Heart right ventricle (tissue), 16 donors: Measurements from ENCODE around the gene SMYD3. TPM values are rescaled to one million over a fixed set of nuclear protein-coding genes. Genes with fewer than 3 reads are reported as not detected.

ENCODE experiments used
- ATAC-seq, 8 donors: fragments of 200-7000 bp; cut with Tn5 transposase; one replicate each; pipeline ENCODE4 v1.9.1; 2020; ENCODE audit warnings: mild to moderate bottlenecking in 8 of 8, moderate library complexity in 8 of 8, moderate number of reproducible peaks in 1 of 8
- DNase-seq, 2 donors: peaks; one replicate each; pipeline ENCODE4 v3.0.0-alpha.2; 2020
- H3K27ac ChIP-seq, 10 donors: fragments of 200-600 bp; sonication (generic) in 2 of 10; one replicate each; pipeline versions ENCODE4 v1.5.0 to v1.8.0; 2020 to 2022; ENCODE audit warnings: mild to moderate bottlenecking in 3 of 10
- H3K27me3 ChIP-seq, 7 donors: fragments of 200-600 bp; one replicate each; pipeline ENCODE4 v1.8.0; 2021 to 2022; ENCODE audit warnings: mild to moderate bottlenecking in 2 of 7
- H3K36me3 ChIP-seq, 9 donors: fragments of 200-600 bp; sonication (generic) in 1 of 9; one replicate each; pipeline versions ENCODE4 v1.5.0 to v1.8.0; 2020 to 2022; ENCODE audit warnings: mild to moderate bottlenecking in 2 of 9
- H3K4me1 ChIP-seq, 9 donors: fragments of 200-600 bp; sonication (generic) in 1 of 9; one replicate each; pipeline versions ENCODE4 v1.5.0 to v1.8.0; 2020 to 2022; ENCODE audit warnings: mild to moderate bottlenecking in 4 of 9
- H3K4me3 ChIP-seq, 10 donors: fragments of 200-600 bp; sonication (generic) in 2 of 10; one replicate each; pipeline versions ENCODE4 v1.5.0 to v1.8.0; 2020 to 2022; ENCODE audit warnings: mild to moderate bottlenecking in 7 of 10, moderate library complexity in 2 of 10
- H3K9me3 ChIP-seq, 11 donors: fragments of 200-600 bp in 10 of 11; sonication (generic) in 2 of 11; one replicate each; pipeline versions ENCODE4 v1.5.0 to v1.8.0; 2013 to 2022; ENCODE audit warnings: mild to moderate bottlenecking in 2 of 11, control low read depth in 1 of 11, moderate library complexity in 1 of 11
- WGBS, 2 donors: extraction: QIAGEN DNeasy Blood & Tissue Kit; methylation state at CpG; one replicate each; pipeline ENCODE4 v1.1.7; 2013; ENCODE audit warnings: inconsistent platforms in 1 of 2; 5-methylcytosine and 5-hydroxymethylcytosine counted together
- intact Hi-C, 10 donors: fragments of 100-400 bp; cut with DNase I; formaldehyde crosslinking; loops; one replicate each; pipeline versions ENCODE4 v1.11.1 to v1.14.2; 2022
- polyA plus RNA-seq, 2 donors: library from polyadenylated mRNA; stranded (reverse); fragments of 200-250 nt; gene quantifications; one replicate each; pipeline ENCODE4 v1.2.3, GENCODE V29; 2013
- total RNA-seq, 10 donors: library from RNA; stranded (reverse); fragmentation: NEBNext Ultra II Directional in 3 of 10; extraction: Animal tissue kit (Norgen Biotek cat#: 25700) in 3 of 10; gene quantifications; one replicate each; pipeline versions ENCODE4 v1.2.1 to v1.2.4, GENCODE V29; 2021 to 2023
- TF ChIP-seq, protein P1 (sequence below), 9 donors: fragments of 200-600 bp; sonication (generic) in 2 of 9; IDR thresholded peaks; one replicate each; pipeline versions ENCODE4 v1.5.0 to v1.8.0; 2021 to 2022; ENCODE audit warnings: antibody characterized with exemption in 9 of 9, mild to moderate bottlenecking in 5 of 9, moderate library complexity in 1 of 9
- donor health status: Arrhythmogenic right ventricular cardiomyopathy.
- donor health status: ischemic (EF 13 %, LVEDD 7.1; RV severe dilation, severe dysfunction).
- donor health status: healthy with polysubstance abuse.
- donor health status: DM: no; HTN: yes; CAD: no.
- donor health status: DM: no; HTN: no; CAD: no.
- donor health status: ischemic (EF 25% LVEDD 6.9; RV normal size, moderate dysfunction).
- donor health status: ischemic (EF 25% LVEDD 5.7; RV mildly dilated, moderate dysfunction).
- donor health status: healthy.
- donor health status: DM: yes; HTN: yes; CAD: no.
- donor health status: Ischemic cardiomyopathy.
- donor health status: ischemic (EF 35%, LVEDD 5.7; RV mildly dilated, moderate dysfunction).
- donor health status: nonischemic (EF 11% LVEDD 7.7; RV severe dilation, severe dysfunction).
- donor health status: DM: yes; HTN: yes; CAD: no.
- donor health status: PGD.
- donor health status: ischemic (EF 29% LVEDD 5.4; RV normal size, mild dysfunction).
- donor health status: nonischemic (EF 23%, LVEDD 6.1; RV moderate dilation, normal function).

SMYD3 gene
- total and polyA plus RNA-seq, 12 donors, result 5.9 to 13.9 (median 8.1) TPM

DNA sequence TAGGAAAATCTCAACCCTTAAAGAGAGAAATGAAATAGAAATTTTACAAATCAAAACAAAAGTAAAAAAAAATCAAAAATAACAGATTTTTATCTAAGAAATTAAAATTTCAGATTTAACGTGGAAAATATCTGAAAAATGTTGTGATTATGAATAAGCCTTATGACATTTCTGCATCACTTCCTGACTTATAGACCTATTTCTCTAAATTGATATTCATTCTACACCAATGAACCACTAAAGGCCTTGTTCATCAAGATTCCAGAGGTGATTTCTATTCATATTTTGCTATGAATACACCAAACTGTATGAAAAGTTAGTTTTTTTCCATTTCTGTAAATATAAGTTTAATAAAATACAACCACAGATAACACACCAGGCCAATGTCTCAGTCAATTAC is 261.5 kb downstream of the SMYD3 start:
- Histone ChIP-seq H3K36me3 (no peaks in the 10 kb centered on the region), H3K9me3 (peaks cover 0 to 4% (median 0%) of the 10 kb centered on the region in 11 donors), H3K27ac (no peak overlapping the region), H3K4me3 (no peak overlapping the region), H3K27me3 (no peaks in the 10 kb centered on the region), H3K4me1 (no peaks in the 10 kb centered on the region)
- intact Hi-C loops, result no loop called here
- WGBS, 2 donors, result 89 to 94% methylated on average over 1 of the region's 1 CpG
- DNase-seq, result no peak
- TF ChIP-seq, protein P1, sequence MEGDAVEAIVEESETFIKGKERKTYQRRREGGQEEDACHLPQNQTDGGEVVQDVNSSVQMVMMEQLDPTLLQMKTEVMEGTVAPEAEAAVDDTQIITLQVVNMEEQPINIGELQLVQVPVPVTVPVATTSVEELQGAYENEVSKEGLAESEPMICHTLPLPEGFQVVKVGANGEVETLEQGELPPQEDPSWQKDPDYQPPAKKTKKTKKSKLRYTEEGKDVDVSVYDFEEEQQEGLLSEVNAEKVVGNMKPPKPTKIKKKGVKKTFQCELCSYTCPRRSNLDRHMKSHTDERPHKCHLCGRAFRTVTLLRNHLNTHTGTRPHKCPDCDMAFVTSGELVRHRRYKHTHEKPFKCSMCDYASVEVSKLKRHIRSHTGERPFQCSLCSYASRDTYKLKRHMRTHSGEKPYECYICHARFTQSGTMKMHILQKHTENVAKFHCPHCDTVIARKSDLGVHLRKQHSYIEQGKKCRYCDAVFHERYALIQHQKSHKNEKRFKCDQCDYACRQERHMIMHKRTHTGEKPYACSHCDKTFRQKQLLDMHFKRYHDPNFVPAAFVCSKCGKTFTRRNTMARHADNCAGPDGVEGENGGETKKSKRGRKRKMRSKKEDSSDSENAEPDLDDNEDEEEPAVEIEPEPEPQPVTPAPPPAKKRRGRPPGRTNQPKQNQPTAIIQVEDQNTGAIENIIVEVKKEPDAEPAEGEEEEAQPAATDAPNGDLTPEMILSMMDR (IDR thresholded peaks at IDR 0.05), result no peak
- no peak for ATAC-seq

DNA sequence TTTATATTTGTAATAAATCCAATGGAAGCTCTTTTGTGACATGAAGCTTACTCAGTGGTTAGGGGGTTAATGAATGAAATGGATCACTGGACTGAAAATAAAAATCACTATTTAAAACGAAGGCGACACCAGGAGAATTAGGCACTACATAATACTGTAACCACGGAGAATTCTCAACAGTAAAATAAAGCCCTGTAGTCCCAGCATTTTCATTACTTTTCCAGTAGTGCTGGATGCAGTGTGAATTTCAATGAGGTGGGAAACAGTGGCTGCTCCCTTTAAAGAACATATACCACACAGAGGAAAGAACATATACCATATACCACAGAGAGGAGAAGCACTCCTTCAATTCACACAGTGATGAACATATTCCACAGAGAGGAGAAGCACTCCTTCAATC is 275.0 kb downstream of the SMYD3 start:
- WGBS, 2 donors, result 83% methylated on average over 3 of the region's 3 CpGs
- Histone ChIP-seq H3K27ac (no peak overlapping the region), H3K36me3 (no peaks in the 10 kb centered on the region), H3K9me3 (no peaks in the 10 kb centered on the region), H3K27me3 (no peaks in the 10 kb centered on the region), H3K4me3 (no peak overlapping the region), H3K4me1 (no peaks in the 10 kb centered on the region)
- TF ChIP-seq, protein P1 (IDR thresholded peaks at IDR 0.05), result no peak
- DNase-seq, result no peak
- ATAC-seq, result no peak
- intact Hi-C loops, result no loop called here

DNA sequence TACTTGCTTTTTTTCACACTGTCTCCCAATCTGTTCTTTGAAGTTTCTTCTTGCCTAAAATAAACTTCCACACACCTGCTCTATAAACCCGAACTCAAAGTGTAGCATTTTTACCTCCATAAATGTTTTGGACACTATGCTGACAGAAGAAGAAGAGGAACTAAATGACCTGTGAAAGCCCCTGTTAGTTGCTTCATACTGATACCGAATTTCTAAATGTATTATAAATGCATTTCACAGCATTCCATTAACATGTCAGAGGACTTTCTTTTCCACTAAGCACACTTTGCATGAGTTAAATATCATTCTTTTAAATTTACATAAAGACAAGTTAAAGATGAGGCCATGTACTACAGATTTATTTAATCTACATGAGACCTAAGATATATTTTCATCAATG is 281.0 kb downstream of the SMYD3 start:
- 87 to 89% methylated on average over 2 of the region's 2 CpGs for WGBS, 2 donors
- no peaks in the 10 kb centered on the region for H3K4me1 ChIP-seq
- no peak overlapping the region for H3K4me3 ChIP-seq
- TF ChIP-seq, protein P1 (IDR thresholded peaks at IDR 0.05), result no peak
- no peaks in the 10 kb centered on the region for H3K9me3 ChIP-seq
- no peaks in the 10 kb centered on the region for H3K27me3 ChIP-seq
- H3K36me3 ChIP-seq, result no peaks in the 10 kb centered on the region
- no peak overlapping the region for H3K27ac ChIP-seq
- intact Hi-C loops, result no loop called here
- DNase-seq, result no peak
- no peak for ATAC-seq

- H3K9me3 ChIP-seq, result no peaks in the 10 kb centered on the region
- H3K4me1 ChIP-seq, result no peaks in the 10 kb centered on the region
- H3K27me3 ChIP-seq, result no peaks in the 10 kb centered on the region
- no peaks in the 10 kb centered on the region for H3K36me3 ChIP-seq
- 97 to 98% methylated on average over 14 of the region's 14 CpGs for WGBS, 2 donors
- intact Hi-C loops, result no loop called here
- TF ChIP-seq, protein P1 (IDR thresholded peaks at IDR 0.05), result no peak
- DNase-seq, result no peak
- ATAC-seq, result no peak
- H3K4me3 ChIP-seq, result no peak overlapping the region
- no peak overlapping the region for H3K27ac ChIP-seq
Observed at GRCh38 chr1:246221485-246222255, 285.4 kb downstream of the SMYD3 start.
